GM12872 (cell line): ENCODE results near the gene BCL2L2.

Source experiments
- CTCF ChIP-seq: IDR thresholded peaks from 3 replicates; pipeline ENCODE4 v1.5.1; 2011; ENCODE audit warnings: low read depth, mild to moderate bottlenecking, low read length, moderate library complexity; ENCODE audit not compliant: insufficient read depth

The BCL2L2 gene

GRCh38 chr14:23345987-23346692 lies 39.5 kb downstream of the BCL2L2 start:
- TF ChIP-seq CTCF = no peak

- TF ChIP-seq CTCF = no peak
These were observed 40.2 kb downstream of the BCL2L2 start for GRCh38 chr14:23346693-23347405.

GRCh38 chr14:23347406-23348296 lies 41.0 kb downstream of the BCL2L2 start:
- no peak for TF ChIP-seq CTCF

- TF ChIP-seq CTCF = no peak
These were observed 41.6 kb downstream of the BCL2L2 start for GRCh38 chr14:23348297-23348655.

GRCh38 chr14:23349156-23349845 lies 42.7 kb downstream of the BCL2L2 start:
- TF ChIP-seq CTCF = no peak

- no peak for TF ChIP-seq CTCF
These were observed 45.3 kb downstream of the BCL2L2 start for GRCh38 chr14:23351681-23352505.
